Measurements from ENCODE around the gene SPATS2.

SPATS2 gene

GRCh38 chr12:49541911-49542505 is 174.7 kb downstream of the SPATS2 start:
- TF ChIP-seq SIN3A (IDR thresholded peaks at IDR 0.05; ENCODE audit: borderline replicate concordance, insufficient read depth, low read length): no peak
- TF ChIP-seq TAF1 (IDR thresholded peaks at IDR 0.05; ENCODE audit: borderline replicate concordance, insufficient read depth, low read length): no peak

- TF ChIP-seq TAF1 (IDR thresholded peaks at IDR 0.05; ENCODE audit: borderline replicate concordance, insufficient read depth, low read length): no peak
- no peak for TF ChIP-seq REST (IDR thresholded peaks at IDR 0.05; ENCODE audit: insufficient read depth in 1 of 2, low read depth in 2 of 2, low read length in 2 of 2)
- no peak for TF ChIP-seq SIN3A (IDR thresholded peaks at IDR 0.05; ENCODE audit: borderline replicate concordance, insufficient read depth, low read length)
- no peak for TF ChIP-seq POLR2AphosphoS5 (IDR thresholded peaks at IDR 0.05; ENCODE audit: low read depth, low read length)
- TF ChIP-seq FOXP2 (optimal IDR thresholded peaks at IDR 0.05; ENCODE audit: borderline replicate concordance, extremely low read depth, extremely low read length, insufficient read depth): no peak
Observed at GRCh38 chr12:49542592-49543160, 175.4 kb downstream of the SPATS2 start.

- TF ChIP-seq POLR2AphosphoS5 (IDR thresholded peaks at IDR 0.05; ENCODE audit: low read depth, low read length): no peak
- TF ChIP-seq TAF1 (IDR thresholded peaks at IDR 0.05; ENCODE audit: borderline replicate concordance, insufficient read depth, low read length): no peak
- TF ChIP-seq REST (IDR thresholded peaks at IDR 0.05; ENCODE audit: insufficient read depth in 1 of 2, low read depth in 2 of 2, low read length in 2 of 2): no peak
- no peak for TF ChIP-seq SIN3A (IDR thresholded peaks at IDR 0.05; ENCODE audit: borderline replicate concordance, insufficient read depth, low read length)
- no peak for TF ChIP-seq FOXP2 (optimal IDR thresholded peaks at IDR 0.05; ENCODE audit: borderline replicate concordance, extremely low read depth, extremely low read length, insufficient read depth)
Observed at GRCh38 chr12:49543221-49543913, 176.1 kb downstream of the SPATS2 start.

GRCh38 chr12:49543914-49544815 is 176.9 kb downstream of the SPATS2 start:
- no peak for TF ChIP-seq POLR2AphosphoS5 (IDR thresholded peaks at IDR 0.05; ENCODE audit: low read depth, low read length)
- no peak for TF ChIP-seq SIN3A (IDR thresholded peaks at IDR 0.05; ENCODE audit: borderline replicate concordance, insufficient read depth, low read length)
- no peak for TF ChIP-seq TAF1 (IDR thresholded peaks at IDR 0.05; ENCODE audit: borderline replicate concordance, insufficient read depth, low read length)
- no peak for TF ChIP-seq REST (IDR thresholded peaks at IDR 0.05; ENCODE audit: insufficient read depth in 1 of 2, low read depth in 2 of 2, low read length in 2 of 2)
- TF ChIP-seq FOXP2 (optimal IDR thresholded peaks at IDR 0.05; ENCODE audit: borderline replicate concordance, extremely low read depth, extremely low read length, insufficient read depth): no peak

GRCh38 chr12:49545815-49546214 is 178.6 kb downstream of the SPATS2 start:
- TF ChIP-seq REST (IDR thresholded peaks at IDR 0.05; ENCODE audit: insufficient read depth in 1 of 2, low read depth in 2 of 2, low read length in 2 of 2): no peak
- no peak for TF ChIP-seq SIN3A (IDR thresholded peaks at IDR 0.05; ENCODE audit: borderline replicate concordance, insufficient read depth, low read length)
- TF ChIP-seq POLR2AphosphoS5 (IDR thresholded peaks at IDR 0.05; ENCODE audit: low read depth, low read length): no peak
- no peak for TF ChIP-seq FOXP2 (optimal IDR thresholded peaks at IDR 0.05; ENCODE audit: borderline replicate concordance, extremely low read depth, extremely low read length, insufficient read depth)
- TF ChIP-seq TAF1 (IDR thresholded peaks at IDR 0.05; ENCODE audit: borderline replicate concordance, insufficient read depth, low read length): no peak

Data from PFSK-1 (cell line).